GM18526 (cell line): ENCODE measurements around the gene IARS2.

Experiments used
- POLR2A ChIP-seq: IDR thresholded peaks from 3 replicates; pipeline ENCODE4 v1.6.1; 2011; ENCODE audit not compliant: insufficient read length; ENCODE audit errors: extremely low read depth

The IARS2 gene

DNA sequence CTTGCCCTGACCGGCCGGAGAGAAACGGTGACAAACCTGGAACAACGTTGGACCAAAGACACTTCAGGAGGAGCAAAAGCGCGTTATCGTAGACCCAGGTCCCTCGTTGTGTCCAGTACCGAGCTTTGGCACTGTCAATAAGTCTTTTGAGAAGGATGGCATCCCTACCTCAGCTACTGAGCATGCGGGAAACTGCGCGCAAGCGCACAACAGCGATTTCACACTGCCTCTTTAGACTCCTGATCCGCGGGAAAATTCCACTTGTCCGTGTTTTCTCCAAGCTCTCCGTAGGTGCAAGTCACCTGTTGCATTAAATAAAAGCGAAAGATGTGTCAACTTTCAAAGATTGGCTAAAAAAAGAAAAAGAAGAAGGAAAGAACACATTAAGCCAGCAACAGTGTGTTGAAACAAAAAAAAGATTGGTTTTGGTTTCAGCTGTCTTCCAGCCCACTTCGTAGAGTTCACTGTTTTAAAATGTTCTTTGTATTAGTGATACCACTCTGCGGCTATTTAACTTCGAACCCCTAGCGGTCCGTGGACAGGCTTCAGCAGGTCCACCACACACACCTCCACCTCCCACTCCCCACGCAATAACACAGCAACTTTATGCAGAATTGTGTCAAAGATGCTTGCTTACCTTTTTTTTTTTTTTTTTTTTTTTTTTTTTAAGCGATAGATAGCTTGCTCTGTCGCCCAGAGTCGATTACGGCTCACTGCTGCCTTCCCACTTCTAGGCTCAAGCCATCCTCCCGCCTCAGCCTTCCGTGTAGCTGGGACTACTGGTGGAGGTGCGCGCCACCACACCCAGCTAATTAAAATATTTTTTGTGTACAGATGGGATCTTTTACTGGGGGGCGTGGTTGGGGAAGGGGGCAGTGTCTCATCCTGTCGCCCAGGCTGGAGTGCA is 4.0 kb upstream of the IARS2 start, which contains the start of gene BPNT1:
Gene BPNT1, minus strand, starts transcription at position 139 of the 907 bp plus-strand sequence. CDS start 9,942 bp downstream, outside the sequence.
- TF ChIP-seq POLR2A, result peak; percentile 81

- TF ChIP-seq POLR2A, result no peak
Measured at GRCh38 chr1:220092694-220093093, 1.2 kb upstream of the IARS2 start.

- TF ChIP-seq POLR2A, result no peak
Measured at GRCh38 chr1:220093361-220094015, 444 bp upstream of the IARS2 start.

DNA sequence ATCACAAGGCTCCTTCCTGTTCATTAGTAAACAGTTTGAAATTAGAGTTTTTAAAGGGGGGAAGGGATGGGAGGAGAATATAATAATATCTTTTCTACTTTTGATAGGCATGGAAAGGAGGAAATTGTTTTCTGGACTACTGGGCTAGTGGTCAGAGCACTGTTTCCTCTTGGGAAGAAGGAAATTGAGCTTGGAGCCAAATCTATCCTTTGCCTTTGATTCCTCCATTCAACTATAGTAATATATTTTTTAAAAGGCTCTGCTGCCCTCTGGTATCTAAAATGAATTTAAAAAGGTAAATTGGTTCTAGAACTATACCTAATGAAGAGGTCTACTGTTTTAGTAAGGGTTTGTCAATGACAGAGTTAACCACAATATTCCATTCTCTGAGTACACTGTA is 5.9 kb downstream of the IARS2 start:
- TF ChIP-seq POLR2A, result no peak

- no peak for TF ChIP-seq POLR2A
Measured at GRCh38 chr1:220113136-220113695, 19.3 kb downstream of the IARS2 start.

- no peak for TF ChIP-seq POLR2A
Measured at GRCh38 chr1:220119043-220119512, 25.1 kb downstream of the IARS2 start.

DNA sequence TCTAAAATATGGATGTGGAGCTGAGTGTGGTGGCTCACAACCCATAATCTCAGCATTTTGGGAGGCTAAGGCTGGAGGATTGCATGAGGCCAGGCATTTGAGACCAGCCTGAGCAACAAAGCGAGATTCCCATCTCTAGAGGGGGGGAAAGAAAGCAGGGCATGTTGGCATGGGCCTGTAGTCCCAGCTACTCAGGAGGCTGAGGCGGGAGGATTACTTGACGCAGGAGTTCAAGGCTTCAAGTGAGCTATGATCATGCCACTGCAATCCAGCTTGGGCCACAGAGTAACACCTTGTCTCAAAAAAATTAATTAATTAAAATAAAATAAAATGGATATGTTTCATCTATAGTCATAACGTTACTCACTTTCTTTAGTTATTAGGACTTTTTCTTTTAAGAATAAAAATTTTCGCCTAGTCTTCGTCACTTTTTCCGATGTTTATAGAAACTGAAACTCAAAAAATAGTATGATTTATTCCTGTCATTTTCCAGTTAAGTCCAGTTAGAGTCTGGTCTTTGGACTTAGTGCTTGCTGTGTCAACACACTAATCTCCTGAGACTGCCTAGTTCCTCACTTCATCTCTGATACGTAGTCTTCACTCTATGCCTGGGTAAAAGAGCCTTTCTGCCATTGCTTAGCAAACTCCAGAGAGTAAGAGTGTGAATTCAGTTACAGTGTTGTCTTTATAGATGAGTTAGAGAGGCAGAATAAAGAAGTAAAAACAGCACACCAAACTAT is 28.0 kb downstream of the IARS2 start:
- no peak for TF ChIP-seq POLR2A

- no peak for TF ChIP-seq POLR2A
Measured at GRCh38 chr1:220123066-220123465, 29.1 kb downstream of the IARS2 start.

DNA sequence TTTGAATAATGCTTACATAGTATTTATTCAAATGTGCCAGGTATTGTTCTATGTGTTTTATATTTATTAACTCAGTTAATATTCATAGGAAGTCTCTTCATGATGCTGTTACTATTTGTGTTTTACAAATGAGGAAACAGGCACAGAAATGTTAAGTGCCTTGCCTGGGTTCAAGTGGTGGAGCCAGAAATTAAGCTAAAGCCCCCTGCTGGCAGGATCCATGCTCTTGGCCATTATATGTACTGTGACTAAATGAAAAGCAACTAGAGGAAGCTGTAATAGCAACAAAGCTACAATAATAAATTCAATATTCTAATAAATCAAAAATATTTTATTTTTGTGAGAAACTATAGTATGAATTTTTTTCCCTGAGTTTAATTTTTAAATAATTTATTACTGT is 30.0 kb downstream of the IARS2 start:
- TF ChIP-seq POLR2A, result no peak

DNA sequence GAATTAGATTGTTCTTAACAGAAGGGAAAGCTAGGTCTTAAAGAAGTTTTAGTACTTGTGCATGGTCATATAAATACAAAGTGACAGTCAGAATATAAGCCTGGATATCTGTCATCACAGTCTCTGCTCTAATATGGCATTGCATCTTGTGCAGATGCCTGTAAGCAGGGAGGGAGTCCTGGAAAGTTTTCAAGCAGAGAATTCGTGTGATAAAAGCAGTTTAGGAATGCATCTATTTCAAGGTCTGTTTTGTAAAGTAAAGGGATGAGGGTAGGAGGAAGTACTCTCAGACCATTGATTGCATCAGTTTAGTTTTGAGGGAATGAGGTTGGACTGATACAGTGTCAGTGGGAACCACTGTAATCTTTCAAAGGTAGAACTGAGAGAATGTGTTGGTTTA is 30.6 kb downstream of the IARS2 start:
- TF ChIP-seq POLR2A, result no peak

GRCh38 chr1:220127076-220127475 is 33.1 kb downstream of the IARS2 start:
- no peak for TF ChIP-seq POLR2A

DNA sequence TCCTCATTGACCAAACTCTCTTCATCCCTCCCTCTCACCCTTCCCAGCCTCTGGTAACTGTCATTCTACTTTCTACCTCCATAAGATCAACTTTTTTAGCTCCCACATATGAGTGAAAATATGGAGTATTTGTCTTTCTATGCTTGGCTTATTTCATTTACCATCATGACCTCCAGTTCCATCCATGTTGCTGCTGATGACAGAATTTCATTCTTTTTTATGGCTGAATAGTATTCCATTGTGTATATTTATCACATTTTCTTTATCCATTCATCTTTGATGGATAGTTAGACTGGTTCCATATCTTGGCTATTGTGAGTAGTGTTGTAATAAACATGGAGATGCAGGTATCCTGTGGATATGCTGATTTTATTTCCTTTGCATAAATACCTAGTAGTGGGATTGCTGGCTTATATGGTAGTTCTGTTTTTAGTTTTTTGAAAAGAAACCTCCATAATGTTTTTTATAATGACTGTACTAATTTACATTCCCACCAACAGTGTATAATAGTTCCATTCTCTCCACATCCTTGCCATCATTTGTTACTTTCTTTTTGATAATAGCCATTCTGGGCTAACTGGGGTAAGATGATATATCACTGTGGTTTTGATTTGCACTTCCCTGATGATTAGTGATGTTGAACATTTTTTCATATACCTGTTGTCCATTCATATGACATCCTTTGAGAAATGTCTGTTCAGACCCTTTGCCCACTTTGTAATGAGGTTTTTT is 35.7 kb downstream of the IARS2 start:
- no peak for TF ChIP-seq POLR2A

DNA sequence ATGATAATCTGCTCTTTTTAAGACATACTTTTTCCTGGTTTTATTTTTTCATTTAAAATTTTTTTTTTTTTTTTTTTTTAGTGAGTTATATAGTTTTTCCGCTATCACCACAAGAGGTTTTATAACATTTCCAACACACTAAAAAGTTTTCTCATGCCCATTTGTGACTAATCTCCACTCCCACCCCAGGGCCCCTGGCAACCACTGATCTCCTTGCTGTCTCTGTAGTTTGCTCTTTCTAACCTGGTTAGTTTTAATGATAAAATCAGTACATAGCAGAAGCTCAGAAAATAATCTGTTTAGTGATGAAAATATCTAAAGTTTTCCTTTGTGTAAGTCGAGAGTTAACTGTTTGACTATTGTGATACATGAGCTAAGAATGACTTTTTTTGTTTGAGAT is 41.8 kb downstream of the IARS2 start:
- TF ChIP-seq POLR2A, result no peak

- no peak for TF ChIP-seq POLR2A
Measured at GRCh38 chr1:220137019-220137786, 43.3 kb downstream of the IARS2 start.
